ENCODE measurements around the gene TPP2. TPM values are rescaled to one million over a fixed set of nuclear protein-coding genes. Genes with fewer than 3 reads are reported as not detected.

Gene TPP2
- total and polyA plus RNA-seq, 9 of the 15 experiments (the other 6 are each of a cell fraction or from before 2014, with no cell fraction given), result 18.8 to 87.7 (median 55.9) TPM

GRCh38 chr13:102596147-102597028, at the start of gene TPP2 (continued):
- TF ChIP-seq CCNT2 (IDR thresholded peaks at IDR 0.05; ENCODE audit: borderline replicate concordance, extremely low read depth, insufficient read length, low read depth, low read length) (peak; percentile 58), PML (IDR thresholded peaks at IDR 0.05; ENCODE audit: low read length) (peak; percentile 59; the same call in 1 of the 2 replicates), EP400 (IDR thresholded peaks at IDR 0.05) (peak; percentile 77), ELF4 (CRISPR knock-in tag; IDR thresholded peaks at IDR 0.05) (0 out of 2 replicates have a peak, but pooled peaks have one; percentile 55), FOS (IDR thresholded peaks at IDR 0.05; ENCODE audit: extremely low read depth, insufficient read length) (peak; percentile 78), HDAC1 (IDR thresholded peaks at IDR 0.05) (peak in 1 of 2 experiments; percentile 55; a peak in 2 of 4 replicates), SRF (CRISPR knock-in tag; IDR thresholded peaks at IDR 0.05) (no peak), POLR2G (IDR thresholded peaks at IDR 0.05; ENCODE audit: low read depth, low read length) (peak; percentile 97), TAF9B (IDR thresholded peaks at IDR 0.05; ENCODE audit: partially characterized antibody) (peak; percentile 74), L3MBTL2 (IDR thresholded peaks at IDR 0.05) (peak; percentile 44; the same call in 1 of the 2 replicates), ZNF175 (CRISPR knock-in tag; IDR thresholded peaks at IDR 0.05; ENCODE audit: low read depth) (0 out of 2 replicates have a peak, but pooled peaks have one; percentile 59), POLR2A (conservative IDR thresholded peaks at IDR 0.05) (peak; percentile 86), PTRF (tag; IDR thresholded peaks at IDR 0.05) (no peak), KHSRP (IDR thresholded peaks at IDR 0.05) (0 out of 2 replicates have a peak, but pooled peaks have one; percentile 27), MITF (IDR thresholded peaks at IDR 0.05) (peak; percentile 75; the same call in 1 of the 2 replicates), HMGN3 (IDR thresholded peaks at IDR 0.05; ENCODE audit: borderline replicate concordance, extremely low read depth, insufficient read length, low read depth, low read length) (peak; percentile 36), HLTF (IDR thresholded peaks at IDR 0.05) (no peak), POLR2B (IDR thresholded peaks at IDR 0.05; ENCODE audit: low read depth, partially characterized antibody) (peak; percentile 54), FOXA3 (CRISPR knock-in tag; conservative IDR thresholded peaks at IDR 0.05 in 1 of 2, IDR thresholded peaks at IDR 0.05 in 1 of 2) (peak; percentile 52 to 58; a peak in 2 of 4 replicates), CHD2 (IDR thresholded peaks at IDR 0.05; ENCODE audit: low read depth, low read length) (peak; percentile 49), SIN3B (IDR thresholded peaks at IDR 0.05; ENCODE audit: low read depth) (peak; percentile 17; the same call in 1 of the 2 replicates), ZBTB17 (CRISPR knock-in tag; IDR thresholded peaks at IDR 0.05) (0 out of 2 replicates have a peak, but pooled peaks have one; percentile 27), CBX8 (IDR thresholded peaks at IDR 0.05; ENCODE audit: borderline replicate concordance, extremely low read depth, low read depth, low read length, poor library complexity, severe bottlenecking) (no peak), C11orf30 (IDR thresholded peaks at IDR 0.05; ENCODE audit: low read depth) (peak; percentile 73), TAF15 (IDR thresholded peaks at IDR 0.05; ENCODE audit: low read depth, low read length) (no peak), EZH2 (IDR thresholded peaks at IDR 0.05; ENCODE audit: borderline replicate concordance, low read depth, low read length) (no peak), ADNP (tag; IDR thresholded peaks at IDR 0.05) (peak; percentile 75), ETV5 (CRISPR knock-in tag; IDR thresholded peaks at IDR 0.05; ENCODE audit: low read depth) (peak; percentile 69; the same call in 1 of the 2 replicates), BRD9 (IDR thresholded peaks at IDR 0.05; ENCODE audit: low read depth, partially characterized antibody) (peak; percentile 51)

All from K562 (cell line).